Measurements from ENCODE around the gene PAMR1.

Gene PAMR1

DNA sequence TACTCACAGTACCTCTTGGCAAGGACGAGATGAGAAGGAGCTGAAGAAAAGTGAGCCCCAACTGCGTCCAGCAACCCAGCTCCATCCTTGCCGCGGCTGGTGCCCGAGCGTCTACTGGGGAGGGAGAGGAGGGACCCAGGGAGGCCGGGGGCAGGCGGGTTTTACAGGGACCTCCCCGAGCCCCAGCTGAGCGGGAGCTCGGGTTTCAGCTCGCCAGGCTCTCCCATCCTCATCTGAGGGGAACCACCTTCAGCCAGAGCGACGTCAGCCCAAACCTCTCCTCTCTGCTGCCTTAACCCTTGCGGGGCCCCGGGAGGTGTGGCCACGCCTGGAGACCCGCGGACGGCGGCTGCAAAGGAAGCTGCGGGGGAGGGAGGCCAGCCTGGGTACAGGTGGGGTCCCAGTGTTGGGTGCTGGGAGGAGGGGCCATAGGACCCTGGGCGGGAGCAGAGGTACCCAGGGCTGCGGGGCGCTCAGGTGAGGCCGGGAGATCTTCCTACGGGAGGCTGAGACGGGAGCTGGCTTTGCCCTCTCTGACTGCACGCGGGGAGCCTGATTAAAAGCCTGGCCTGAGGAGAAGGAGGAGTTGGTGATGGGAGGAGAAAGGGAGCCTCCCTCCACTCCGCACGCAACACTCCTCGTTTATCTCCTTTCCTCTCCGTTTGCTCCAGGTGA, at the start of gene PAMR1:
PAMR1 (minus strand) TSS at position 116 of the 675 bp plus-strand sequence; CDS start at position 85, 31 bp downstream.
- no peaks in the 10 kb centered on the region for H3K79me2 ChIP-seq (ENCODE audit: insufficient read depth, low read length)
- no peaks in the 10 kb centered on the region for H3K4me1 ChIP-seq (ENCODE audit: insufficient read depth, low read length, poor library complexity, severe bottlenecking)
- H3K4me2 ChIP-seq (ENCODE audit: low read depth, low read length, poor library complexity, severe bottlenecking) = no peak within 1 kb of the TSS
- no peak within 1 kb of the TSS for H2AFZ ChIP-seq (ENCODE audit: low read length)
- no peaks in the 10 kb centered on the region for H3K9me2 ChIP-seq (replicated peaks; ENCODE audit: low read depth, low read length)
- H3K9me3 ChIP-seq (ENCODE audit: insufficient read depth, low read depth, low read length) = no peaks in the 10 kb centered on the region
- no peak for TF ChIP-seq CTCF (conservative IDR thresholded peaks at IDR 0.05; ENCODE audit: low read length)
- no peak for TF ChIP-seq EZH2phosphoT487 (IDR thresholded peaks at IDR 0.05; ENCODE audit: borderline replicate concordance)
- no peaks in the 10 kb centered on the region for H4K20me1 ChIP-seq (ENCODE audit: insufficient read depth, low read length, poor library complexity, severe bottlenecking)
- no peaks in the 10 kb centered on the region for H3F3A ChIP-seq (ENCODE audit: low read depth)
- H3K9ac ChIP-seq (ENCODE audit: low read depth, low read length, poor library complexity, severe bottlenecking) = no peak within 1 kb of the TSS
- H3K4me3 ChIP-seq (ENCODE audit: low read length, poor library complexity, severe bottlenecking) = no peak within 1 kb of the TSS
- no peaks in the 10 kb centered on the region for H3K36me3 ChIP-seq (ENCODE audit: insufficient read depth, low read length)
- peaks cover 14% of the 10 kb centered on the region for H3K27me3 ChIP-seq (ENCODE audit: insufficient read depth, low read length, poor library complexity, severe bottlenecking)

DNA sequence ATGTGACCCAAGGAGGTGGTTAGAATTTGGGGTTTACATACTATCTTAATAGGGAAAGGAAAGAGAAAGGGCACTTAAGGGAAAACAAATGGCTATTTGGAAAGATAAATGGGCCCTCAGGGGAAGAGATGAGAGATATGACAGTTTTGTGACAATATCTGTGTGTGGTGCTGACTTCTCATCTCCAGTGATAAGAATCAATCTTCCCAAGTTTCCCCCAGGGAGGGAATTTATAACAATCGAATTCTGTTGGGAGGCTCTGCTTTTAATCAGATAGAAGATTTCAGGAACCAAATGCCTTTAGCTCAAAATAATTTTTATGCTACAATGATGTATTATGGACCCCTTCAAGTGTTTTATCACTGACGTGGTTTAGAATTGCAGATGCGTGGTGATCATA, 46.3 kb upstream of the PAMR1 start:
- no peaks in the 10 kb centered on the region for H3K9me2 ChIP-seq (replicated peaks; ENCODE audit: low read depth, low read length)
- no peak overlapping the region for H3K9ac ChIP-seq (ENCODE audit: low read depth, low read length, poor library complexity, severe bottlenecking)
- no peaks in the 10 kb centered on the region for H3F3A ChIP-seq (ENCODE audit: low read depth)
- H3K9me3 ChIP-seq (ENCODE audit: insufficient read depth, low read depth, low read length) = no peaks in the 10 kb centered on the region
- H3K79me2 ChIP-seq (ENCODE audit: insufficient read depth, low read length) = no peaks in the 10 kb centered on the region
- H3K4me2 ChIP-seq (ENCODE audit: low read depth, low read length, poor library complexity, severe bottlenecking) = no peak overlapping the region
- H3K4me1 ChIP-seq (ENCODE audit: insufficient read depth, low read length, poor library complexity, severe bottlenecking) = no peaks in the 10 kb centered on the region
- no peak overlapping the region for H2AFZ ChIP-seq (ENCODE audit: low read length)
- H4K20me1 ChIP-seq (ENCODE audit: insufficient read depth, low read length, poor library complexity, severe bottlenecking) = no peaks in the 10 kb centered on the region
- H3K4me3 ChIP-seq (ENCODE audit: low read length, poor library complexity, severe bottlenecking) = no peak overlapping the region
- no peaks in the 10 kb centered on the region for H3K36me3 ChIP-seq (ENCODE audit: insufficient read depth, low read length)
- TF ChIP-seq EZH2phosphoT487 (IDR thresholded peaks at IDR 0.05; ENCODE audit: borderline replicate concordance) (no peak), CTCF (conservative IDR thresholded peaks at IDR 0.05; ENCODE audit: low read length) (no peak)
- no peaks in the 10 kb centered on the region for H3K27me3 ChIP-seq (ENCODE audit: insufficient read depth, low read length, poor library complexity, severe bottlenecking)

DNA sequence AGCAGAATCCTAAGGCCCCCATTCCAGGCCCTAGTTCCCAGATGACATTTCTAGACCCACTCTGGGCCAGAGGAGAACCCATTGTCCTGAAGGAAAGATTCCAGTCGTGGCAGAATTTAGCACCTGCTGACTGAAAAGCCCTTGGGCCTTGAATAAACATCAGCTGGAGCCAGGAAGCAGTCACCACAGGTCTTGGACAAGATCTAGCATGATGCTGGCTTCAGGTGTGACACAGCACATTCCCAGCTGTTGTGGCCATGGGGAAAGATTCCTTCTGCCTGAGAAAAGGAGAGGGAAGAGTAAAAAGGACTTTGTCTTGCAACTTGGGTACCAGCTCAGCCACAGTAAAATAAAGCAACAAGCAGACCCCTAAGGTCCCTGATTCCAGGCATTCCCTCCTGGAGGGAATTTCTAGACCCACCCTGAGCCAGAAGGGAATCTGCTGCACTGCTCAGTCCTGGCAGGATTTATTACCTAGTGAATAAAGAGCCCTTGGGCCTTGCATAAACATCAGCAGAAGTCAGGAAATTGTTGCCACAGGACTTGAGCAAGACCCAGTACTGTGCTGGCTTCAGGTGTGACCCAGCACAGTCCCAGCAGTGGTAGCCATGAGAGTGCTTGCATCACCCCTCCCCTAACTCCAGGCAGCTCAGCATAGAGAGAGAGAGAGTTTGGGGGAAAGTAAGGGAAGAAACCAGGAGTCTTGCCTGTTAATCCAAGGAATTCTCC, 42.5 kb upstream of the PAMR1 start:
- Histone ChIP-seq H3K9me2 (replicated peaks; ENCODE audit: low read depth, low read length) (no peaks in the 10 kb centered on the region), H4K20me1 (ENCODE audit: insufficient read depth, low read length, poor library complexity, severe bottlenecking) (no peaks in the 10 kb centered on the region), H3K4me3 (ENCODE audit: low read length, poor library complexity, severe bottlenecking) (no peak overlapping the region), H3K4me2 (ENCODE audit: low read depth, low read length, poor library complexity, severe bottlenecking) (no peak overlapping the region), H3K9ac (ENCODE audit: low read depth, low read length, poor library complexity, severe bottlenecking) (no peak overlapping the region), H3K9me3 (ENCODE audit: insufficient read depth, low read depth, low read length) (no peaks in the 10 kb centered on the region), H2AFZ (ENCODE audit: low read length) (no peak overlapping the region), H3K27me3 (ENCODE audit: insufficient read depth, low read length, poor library complexity, severe bottlenecking) (no peaks in the 10 kb centered on the region), H3K4me1 (ENCODE audit: insufficient read depth, low read length, poor library complexity, severe bottlenecking) (no peaks in the 10 kb centered on the region), H3K79me2 (ENCODE audit: insufficient read depth, low read length) (no peaks in the 10 kb centered on the region), H3K36me3 (ENCODE audit: insufficient read depth, low read length) (no peaks in the 10 kb centered on the region), H3F3A (ENCODE audit: low read depth) (no peaks in the 10 kb centered on the region)
- no peak for TF ChIP-seq EZH2phosphoT487 (IDR thresholded peaks at IDR 0.05; ENCODE audit: borderline replicate concordance)
- TF ChIP-seq CTCF (conservative IDR thresholded peaks at IDR 0.05; ENCODE audit: low read length) = no peak

Data from Loucy (cell line).